HG02610 (cell line): ENCODE data around the gene NRXN3.

Experiments used
- ATAC-seq: cut with Tn5 transposase; IDR thresholded peaks from one replicate; pipeline ENCODE4 v1.9.1; 2021; ENCODE audit warnings: mild to moderate bottlenecking, moderate library complexity; ENCODE audit not compliant: unreplicated experiment

Gene NRXN3

DNA sequence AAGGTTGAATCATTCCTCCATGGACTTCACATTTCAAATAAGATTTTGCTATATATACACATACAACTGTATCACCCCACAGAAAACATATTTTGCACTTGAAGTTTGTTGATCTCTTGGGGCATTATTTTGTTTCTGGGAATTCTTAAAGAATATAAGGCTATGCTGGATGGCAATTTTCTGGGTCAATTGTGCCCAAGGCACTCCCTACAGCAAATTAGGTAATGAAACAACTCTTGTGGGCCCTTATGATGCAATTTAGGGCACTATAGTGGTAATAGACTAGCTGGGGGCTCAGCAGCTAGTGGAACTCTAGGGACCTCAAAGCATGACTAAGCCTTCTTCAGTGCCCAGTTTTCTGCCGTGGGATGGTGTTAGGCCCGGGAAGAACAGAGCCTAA is 444.4 kb downstream of the NRXN3 start:
- ATAC-seq: no peak

DNA sequence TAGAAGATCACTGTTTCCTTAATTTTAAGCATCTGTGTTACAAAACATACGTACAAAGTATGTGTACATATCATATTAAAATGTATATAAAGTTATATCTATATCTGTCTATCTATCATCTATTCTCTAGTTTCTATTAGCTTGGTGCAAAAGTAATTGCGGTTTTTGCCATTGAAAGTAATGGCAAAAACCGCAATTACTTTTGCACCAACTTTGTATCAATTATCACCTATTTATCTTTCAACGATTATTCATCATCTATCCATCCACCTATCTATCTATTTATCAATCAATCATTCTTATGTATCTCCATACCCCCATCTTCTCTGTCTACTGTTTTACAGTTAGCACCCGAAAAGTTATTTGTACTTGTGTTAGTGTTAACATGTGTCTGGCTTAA is 447.6 kb downstream of the NRXN3 start:
- ATAC-seq: no peak

DNA sequence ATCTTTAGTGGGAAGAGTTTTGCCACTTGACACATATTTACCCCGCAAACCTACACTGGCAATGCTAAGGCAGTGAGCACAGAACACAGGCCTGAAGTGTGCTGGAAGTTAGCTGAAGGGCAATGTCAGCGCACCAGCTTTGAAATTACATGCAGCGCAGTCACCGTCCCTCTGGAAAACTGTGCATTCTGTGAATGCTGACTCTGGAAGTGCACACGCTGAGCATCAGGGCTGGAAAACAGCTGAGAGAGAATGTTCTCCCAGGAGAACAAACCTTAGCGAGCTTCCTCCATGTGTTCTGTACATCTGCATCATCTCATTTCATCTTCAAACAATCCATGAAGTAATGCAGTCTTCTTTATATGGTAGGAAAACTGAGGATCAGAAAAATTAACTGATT is 448.2 kb downstream of the NRXN3 start:
- ATAC-seq: no peak

DNA sequence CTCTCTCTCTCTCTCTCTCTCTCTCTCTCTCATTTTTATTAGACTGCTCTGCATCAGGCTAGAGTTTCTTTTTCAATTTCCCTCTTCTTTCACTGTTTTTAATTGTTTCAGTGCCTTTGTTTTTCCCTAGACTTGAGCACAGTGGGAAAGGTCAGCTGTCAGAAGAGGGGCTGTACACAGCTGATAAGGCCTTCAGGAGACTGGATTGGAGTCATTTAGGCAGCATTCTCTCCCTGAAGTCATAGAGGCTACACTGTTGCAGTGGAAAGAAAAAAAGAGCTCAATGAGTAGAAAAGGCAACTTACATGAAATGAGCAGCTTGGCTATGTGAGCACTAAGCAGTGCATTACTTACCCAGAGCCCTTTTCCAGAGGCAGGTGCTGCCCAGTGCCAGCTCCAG is 456.9 kb downstream of the NRXN3 start:
- ATAC-seq: no peak

DNA sequence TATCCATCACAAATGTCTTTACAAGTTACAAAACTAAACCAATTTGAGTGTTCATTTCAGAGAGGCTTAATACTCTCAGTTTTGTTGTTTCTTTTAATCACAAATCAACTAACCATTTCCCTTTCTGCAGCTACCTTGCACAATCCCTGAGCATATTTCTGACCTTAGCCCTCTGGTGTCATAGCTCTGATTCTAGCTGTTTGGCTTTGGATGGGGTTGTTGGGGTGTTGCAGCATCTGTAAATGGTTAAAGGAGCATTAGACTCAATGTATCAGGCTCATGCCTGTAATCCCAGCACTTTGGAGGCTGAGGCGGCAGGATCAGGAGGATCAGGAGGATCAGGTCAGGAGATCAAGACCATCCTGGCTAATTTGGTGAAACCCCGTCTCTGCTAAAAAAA is 461.4 kb downstream of the NRXN3 start:
- no peak for ATAC-seq

DNA sequence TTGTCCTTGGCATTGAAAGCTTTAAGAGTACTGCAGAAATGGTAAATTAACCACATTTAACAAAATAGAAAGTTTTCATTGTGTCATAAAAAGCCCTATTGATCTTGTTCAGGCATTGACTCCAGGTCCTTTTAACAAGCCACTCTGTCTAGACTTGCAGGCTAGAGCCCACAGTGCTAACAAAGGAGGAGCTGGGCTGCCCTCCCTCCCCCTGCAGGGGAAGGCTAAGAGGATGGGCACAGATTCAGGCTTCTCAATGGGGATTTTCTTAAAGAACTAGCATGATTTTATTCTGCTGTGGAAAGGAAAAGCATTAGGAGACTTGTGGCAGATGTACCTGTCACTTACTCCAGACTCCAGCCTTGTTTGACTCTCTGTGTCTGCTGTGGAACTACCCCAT is 463.6 kb downstream of the NRXN3 start:
- ATAC-seq: no peak

DNA sequence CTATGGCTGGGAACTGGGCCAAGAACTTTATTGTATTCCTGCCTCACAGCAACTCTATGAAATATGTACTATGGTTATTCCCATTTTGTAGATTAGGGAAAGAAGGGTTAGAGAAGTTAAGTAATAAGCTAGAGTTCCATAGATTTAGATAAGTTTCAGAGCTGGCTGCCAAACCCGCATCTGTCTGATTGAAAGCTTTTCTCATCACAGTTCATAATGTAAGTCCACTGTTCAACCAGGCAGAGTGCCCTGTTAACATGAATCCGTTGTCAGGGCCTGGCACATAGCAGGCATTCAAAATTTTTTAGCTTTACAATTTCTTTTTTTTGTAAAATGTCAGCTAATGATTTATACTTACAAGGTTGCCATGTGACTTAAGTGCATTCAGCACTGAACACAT is 467.3 kb downstream of the NRXN3 start:
- no peak for ATAC-seq

DNA sequence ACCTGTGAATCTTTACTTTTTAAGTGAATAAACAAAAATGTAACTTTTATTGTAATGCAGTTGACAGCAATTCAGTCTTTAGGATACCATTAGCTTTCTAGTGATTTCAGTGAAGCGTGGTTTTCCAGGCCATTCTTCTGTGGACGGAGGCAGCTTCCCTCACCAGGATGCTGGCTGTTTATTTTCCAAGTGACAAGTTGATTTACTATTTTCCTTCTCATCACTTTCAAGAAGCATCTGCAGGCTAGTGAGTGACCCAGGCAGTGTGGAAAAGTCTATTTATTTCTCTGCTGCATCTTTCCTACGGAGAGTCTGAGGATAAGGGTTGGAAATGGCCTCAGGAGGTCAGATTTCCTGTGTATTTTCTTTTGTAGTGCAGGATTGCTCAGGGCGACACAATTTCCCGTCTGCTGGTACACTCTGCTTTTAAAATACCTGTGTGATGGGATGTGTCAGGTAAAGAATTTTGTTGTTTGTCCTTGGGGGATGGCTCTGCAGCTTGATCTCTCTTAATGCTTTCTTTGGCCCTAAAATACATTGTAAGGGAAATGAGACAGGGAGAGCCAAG is 467.8 kb downstream of the NRXN3 start:
- ATAC-seq: no peak

DNA sequence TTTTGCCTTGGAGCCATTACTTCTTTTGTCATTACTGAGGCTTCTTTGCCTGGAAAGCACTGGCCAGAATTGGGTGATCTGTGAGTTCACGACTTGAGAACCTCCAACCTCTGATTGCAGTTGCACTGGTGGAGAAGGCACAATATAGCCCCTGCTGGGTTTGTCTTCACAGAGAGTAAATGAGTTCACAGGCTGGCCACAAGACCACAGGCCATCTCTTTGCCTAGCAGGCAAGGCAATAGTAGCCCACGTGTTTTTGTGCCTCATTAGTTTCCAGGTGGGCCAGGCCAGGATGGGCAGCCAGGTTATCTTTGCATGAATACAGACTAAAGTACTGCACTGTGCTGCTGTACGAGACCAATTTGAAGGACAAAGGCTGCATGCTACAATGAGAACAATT is 468.8 kb downstream of the NRXN3 start:
- ATAC-seq: no peak

DNA sequence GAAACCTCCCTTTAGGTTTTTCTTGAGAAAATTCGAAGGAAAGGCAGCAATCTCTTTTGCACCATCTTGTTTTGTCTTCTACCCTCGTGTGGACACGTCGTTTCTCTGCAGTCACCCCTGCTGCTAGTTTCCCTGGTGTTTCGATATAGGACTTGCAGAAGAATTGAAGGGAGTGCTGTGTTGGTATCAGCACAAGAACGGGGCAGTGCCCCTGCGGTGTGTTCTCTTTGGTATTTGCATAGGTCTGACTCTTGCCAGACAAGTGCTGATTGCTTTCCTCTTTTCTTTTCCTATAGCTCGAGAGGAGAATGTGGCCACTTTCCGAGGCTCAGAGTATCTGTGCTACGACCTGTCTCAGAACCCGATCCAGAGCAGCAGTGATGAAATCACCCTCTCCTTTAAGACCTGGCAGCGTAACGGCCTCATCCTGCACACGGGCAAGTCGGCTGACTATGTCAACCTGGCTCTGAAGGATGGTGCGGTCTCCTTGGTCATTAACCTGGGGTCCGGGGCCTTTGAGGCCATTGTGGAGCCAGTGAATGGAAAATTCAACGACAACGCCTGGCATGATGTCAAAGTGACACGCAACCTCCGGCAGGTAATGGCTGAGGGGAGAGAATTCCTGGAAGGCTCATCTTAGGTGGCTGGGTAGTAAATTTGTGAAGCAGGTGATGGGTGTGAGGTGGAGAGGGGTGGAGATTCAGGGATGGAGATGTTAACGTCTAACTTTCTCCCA is 474.8 kb downstream of the NRXN3 start:
- no peak for ATAC-seq

DNA sequence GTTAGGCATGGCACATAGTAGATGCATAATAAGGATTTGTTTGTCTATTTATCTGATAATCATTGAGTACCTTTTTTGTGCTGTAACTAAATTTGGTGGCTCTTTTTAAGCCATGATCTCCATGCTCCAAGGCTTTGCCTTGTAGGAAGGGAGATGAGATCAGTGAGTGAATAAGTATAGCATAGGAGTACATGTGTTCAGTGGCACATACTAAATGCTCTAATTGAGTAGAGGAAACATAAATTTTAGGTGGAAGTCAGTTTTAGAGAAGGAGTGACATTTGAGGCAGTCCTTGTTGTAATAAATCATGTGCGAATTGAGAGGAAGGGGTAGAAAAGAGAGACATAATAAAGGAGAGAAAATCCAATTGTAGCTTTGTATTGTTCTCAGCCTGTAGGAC is 482.6 kb downstream of the NRXN3 start:
- no peak for ATAC-seq

DNA sequence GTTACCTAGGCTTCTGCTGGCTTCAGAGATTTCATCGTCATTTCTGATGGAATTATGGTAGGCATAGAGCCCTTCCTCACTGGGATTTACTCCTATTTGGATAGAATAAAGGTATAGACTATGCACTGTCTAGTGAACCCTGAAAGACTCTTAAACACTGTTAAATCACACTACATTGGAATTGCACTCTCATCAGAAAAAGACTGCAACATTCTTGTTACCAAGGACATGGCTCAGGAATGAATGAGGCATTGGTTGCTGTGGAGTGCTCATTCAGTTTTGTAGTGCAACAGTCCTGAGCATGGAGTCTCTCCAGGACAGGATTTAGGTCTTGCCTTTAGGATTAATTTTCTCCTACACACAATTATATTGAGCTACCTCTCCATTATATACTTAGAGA is 483.0 kb downstream of the NRXN3 start:
- no peak for ATAC-seq

DNA sequence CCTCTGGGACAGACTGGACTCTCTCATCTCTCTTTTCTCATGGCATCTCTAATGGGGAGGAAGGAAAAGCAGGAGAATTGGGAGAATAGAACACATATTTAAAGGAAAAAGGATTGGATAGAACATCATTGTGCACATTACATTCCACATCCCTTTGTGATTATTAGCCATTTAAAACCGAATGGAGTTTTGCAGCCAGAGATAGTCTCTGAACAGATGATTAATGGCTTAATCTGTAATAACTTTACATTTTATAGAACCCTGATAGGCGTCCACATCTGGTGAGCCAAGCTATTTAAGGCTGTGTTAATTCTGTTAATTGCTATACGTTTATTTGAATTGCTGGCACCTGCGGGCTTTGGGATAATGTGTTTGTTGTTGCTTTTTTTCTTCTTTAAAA is 487.3 kb downstream of the NRXN3 start:
- no peak for ATAC-seq

DNA sequence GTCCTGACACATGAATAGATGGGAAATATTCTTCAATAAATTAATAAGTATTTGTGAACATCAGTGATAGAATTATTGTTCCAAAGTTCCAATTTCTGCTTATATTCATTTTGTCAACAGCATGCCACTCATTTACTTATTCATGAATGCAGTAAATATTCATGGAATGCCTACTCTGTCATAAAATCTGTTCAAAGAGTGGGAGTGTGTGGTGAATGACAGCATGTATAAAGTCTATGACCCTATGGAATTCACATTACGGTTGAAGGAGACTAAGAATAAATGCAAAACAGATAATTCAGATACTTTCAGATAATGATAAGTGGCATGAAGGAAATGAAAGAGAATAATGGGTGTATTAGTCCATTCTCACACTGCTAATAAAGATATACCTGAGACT is 494.7 kb downstream of the NRXN3 start:
- ATAC-seq: no peak

DNA sequence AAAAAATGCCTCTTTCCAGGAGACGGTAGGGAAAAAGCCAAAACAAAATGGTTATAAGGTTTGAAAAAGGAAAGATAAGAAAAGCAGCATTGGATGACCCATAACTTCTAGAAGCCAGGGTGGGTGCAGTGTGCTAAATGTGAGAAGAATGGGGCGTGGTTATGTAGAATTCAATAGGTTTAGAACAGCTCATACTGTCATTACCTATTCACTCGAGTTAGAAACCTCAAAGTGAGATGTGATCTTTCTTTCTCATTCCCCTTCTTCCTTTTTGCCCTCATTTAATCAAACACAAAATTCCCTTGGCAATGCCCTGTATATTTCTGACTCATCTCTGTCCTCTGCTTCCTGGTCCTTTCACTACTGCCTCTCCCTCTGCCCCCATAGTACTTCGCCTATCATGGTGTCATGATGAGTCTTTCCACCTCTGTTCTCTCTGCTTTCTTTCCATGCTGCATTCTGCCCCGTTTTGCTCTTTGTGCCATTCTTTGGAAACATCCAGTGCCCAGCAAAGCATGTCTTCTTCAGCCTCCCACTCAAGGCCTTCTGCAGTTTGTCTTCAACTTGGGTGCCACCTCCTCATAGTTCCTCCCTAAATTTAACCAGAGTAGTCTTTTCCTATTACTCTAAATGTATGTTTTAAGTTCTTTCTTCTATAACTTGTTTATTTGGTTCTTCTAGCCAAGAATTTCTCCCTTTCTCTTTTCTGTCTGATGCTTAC is 496.3 kb downstream of the NRXN3 start:
- ATAC-seq: peak; percentile 40

DNA sequence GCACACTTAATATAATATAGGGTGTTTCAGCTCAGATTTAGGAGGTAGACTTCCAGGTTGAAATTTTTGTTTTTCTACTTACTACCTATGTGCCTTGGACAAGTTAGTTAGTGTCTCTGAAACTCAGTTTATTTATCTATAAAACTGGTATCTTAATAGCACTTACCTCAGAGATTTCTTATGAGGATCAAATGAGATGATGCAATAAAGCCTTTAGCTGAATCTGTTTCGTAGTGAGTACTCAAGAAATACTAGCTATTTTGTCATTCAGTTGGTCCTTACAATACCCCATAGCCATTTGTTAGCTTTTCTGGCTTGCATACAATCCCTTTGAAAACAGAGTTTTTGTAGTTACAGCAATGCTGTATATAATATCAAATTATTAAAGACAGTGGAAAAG is 497.0 kb downstream of the NRXN3 start:
- ATAC-seq: no peak

DNA sequence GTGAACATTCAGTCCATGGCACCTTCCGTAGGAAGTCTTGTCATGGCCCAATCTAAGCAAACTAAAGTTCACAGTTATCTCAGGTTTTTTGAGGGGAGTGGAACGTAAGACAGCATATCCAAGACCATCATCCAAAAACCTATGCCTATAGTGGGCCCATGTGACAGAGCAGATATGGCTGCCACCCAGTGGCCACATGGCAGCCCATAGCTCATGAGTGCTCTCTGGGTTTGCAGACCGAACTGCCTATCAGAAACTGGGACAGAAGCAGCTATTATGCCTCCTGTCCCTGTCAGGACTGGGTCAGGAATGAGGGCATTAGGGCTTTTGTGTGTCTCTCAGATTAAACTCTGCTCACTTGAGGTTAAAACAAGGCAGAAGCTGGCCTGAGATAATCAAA is 503.7 kb downstream of the NRXN3 start:
- ATAC-seq: no peak

DNA sequence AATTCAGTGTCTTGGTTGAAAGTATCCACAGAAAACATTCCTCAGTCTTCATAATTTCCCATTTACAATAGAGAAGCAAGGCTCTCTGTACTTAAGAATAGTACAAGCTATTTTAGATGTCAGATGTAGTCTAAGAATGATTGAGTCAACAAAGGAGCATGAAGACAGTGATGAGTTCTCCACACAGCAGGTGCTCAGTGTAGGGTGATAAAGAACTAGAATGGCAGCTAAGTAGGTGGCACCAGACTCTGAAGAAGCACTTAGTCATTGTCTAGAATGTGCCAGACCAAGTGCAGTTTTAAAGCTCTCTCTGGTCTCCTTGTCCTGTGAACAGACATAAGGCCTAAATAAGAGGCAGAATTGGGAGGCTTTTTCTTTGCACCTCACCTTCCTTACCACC is 504.6 kb downstream of the NRXN3 start:
- ATAC-seq: no peak

DNA sequence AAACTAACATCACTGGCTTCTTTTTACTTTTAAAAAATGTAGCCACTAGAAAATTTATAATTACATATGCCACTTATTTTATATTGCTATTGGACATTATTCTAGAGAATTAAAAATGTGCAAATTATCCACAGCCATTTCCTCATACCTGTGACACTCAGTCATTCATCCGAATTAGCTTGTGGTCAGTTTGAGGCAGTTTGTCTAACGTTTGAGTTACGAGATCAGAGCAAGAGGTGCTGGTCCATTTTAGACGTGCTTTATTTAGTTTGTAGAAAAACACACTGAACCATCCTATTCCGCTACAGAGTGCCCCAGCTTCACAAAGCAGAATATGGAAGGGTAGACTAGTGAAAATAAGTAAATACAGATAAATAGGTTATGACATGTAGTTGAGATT is 513.0 kb downstream of the NRXN3 start:
- ATAC-seq: no peak

DNA sequence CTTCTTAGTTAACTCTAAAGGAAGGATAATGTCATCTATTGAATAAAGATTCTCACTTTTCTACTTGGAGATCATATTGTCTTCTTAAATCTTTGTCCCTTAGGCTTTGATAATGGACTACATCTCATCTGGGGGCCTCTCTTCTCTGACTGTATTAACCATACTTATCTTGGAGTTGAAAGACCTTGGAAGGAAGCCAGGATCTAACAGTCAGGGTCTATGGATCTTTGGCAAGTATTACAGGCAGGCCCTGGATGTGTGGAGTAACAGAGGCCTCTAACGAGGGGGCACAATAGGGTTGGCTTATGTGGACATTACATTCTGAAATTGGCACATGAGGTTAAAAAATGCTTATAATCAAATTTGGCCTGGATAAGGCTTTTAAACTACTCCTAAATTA is 513.8 kb downstream of the NRXN3 start:
- ATAC-seq: no peak

DNA sequence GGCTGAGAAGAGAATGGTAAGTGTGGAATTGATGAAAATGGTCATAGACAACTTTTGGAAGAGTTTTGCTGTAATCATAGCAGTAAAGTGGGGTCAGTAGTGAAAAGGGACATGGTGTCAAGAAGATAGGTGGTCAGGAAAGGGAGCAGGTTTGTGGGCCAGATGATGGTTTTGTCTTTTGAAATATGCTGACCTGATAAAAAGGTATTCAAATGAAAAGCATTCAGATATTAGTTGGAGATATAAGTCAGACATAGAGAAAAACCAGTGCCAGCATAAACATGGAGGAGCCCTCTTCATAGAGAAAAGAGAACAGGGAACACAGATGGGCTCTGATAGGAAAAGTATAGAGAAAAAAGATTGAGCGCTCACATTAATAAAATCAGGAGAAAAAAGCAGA is 518.3 kb downstream of the NRXN3 start:
- no peak for ATAC-seq

DNA sequence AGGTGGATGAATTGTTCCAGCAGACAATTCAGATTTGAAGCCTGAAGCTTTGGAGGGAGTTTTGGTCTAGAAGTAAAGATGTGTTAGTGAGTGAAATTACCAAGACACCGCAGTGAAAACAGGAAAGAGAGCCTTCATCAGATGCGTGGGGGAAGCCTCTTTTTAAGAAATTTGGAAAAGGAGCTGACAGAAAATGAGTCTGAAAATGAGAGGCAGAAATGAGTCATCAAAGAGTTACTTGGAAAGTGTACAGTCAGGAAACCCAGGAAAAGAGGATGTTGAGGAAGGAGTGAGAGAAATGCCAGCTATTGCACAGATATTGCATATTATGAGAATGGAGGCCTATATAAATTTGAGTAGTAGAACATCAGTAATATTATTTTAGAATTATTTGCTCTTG is 520.7 kb downstream of the NRXN3 start:
- no peak for ATAC-seq
